Neural progenitor cell (in vitro differentiated cells): Measurements from ENCODE around the gene HAND2.

Experiments used
- CTCF ChIP-seq: fragments of 200-600 bp; sonication (generic); IDR thresholded peaks from 2 replicates; pipeline ENCODE4 v1.5.1; 2017; ENCODE audit warnings: antibody characterized with exemption, mild to moderate bottlenecking
- EZH2 ChIP-seq: fragments of 200-600 bp; sonication (generic); IDR thresholded peaks from 2 replicates; pipeline ENCODE4 v1.6.1; 2017; ENCODE audit warnings: antibody characterized with exemption, mild to moderate bottlenecking, moderate library complexity
- EZH2phosphoT487 ChIP-seq: fragments of 200-600 bp; sonication (generic); IDR thresholded peaks from 2 replicates; pipeline ENCODE4 v1.6.1; 2017; ENCODE audit warnings: antibody characterized with exemption

- TF ChIP-seq CTCF (no peak), EZH2 (peak; percentile 50), EZH2phosphoT487 (peak; percentile 55)
These were observed 23.3 kb downstream of the HAND2 start for GRCh38 chr4:173506597-173507211.
